HG03175 (cell line): Measurements from ENCODE around the gene ANKRD23.

Source experiments
- ATAC-seq: cut with Tn5 transposase; IDR thresholded peaks from one replicate; pipeline ENCODE4 v1.9.1; 2021; ENCODE audit warnings: mild to moderate bottlenecking, moderate library complexity; ENCODE audit not compliant: unreplicated experiment

ANKRD23 gene

DNA sequence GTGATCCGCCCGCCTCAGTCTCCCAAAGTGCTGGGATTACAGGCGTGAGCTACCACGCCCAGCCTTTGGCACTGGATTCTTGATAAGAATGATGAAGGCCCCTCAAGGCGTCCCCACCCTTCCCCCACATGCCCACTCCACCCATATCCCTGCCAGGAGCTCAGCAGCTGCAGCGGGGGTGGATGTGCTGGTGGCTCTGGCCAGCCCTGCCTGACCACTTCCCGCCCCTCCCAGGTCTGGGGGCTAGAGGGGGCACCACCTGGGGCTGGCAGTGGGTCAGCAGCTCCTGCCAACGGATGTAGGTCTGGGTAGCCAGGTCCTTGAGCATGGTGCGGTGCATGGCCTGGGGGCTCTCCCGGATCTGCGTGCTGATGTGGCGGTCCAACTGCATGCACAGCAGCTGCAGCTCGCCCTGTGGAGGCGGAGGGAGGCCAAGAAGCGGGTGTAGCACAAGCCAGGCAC is 33.8 kb upstream of the ANKRD23 start:
- ATAC-seq: no peak

DNA sequence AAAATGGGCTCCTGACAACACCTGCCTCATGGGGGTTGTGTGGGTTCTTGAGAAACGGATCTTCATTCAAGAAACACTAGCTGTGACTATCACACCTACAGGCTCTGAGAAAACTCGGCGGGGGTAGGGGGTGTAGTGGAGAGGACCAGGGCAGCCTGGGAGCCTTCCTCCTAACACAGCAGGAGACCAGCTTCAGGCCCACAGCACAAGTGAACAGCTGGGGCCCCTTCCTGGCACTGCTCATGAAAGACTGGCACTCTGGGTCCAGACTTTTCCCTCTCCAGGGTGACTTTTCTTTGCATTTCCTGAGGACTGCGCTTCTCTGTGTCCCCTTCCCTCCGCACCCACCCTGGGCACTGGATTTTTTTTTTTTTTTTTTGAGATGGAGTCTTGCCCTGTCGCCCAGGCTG is 33.2 kb upstream of the ANKRD23 start:
- ATAC-seq: no peak

DNA sequence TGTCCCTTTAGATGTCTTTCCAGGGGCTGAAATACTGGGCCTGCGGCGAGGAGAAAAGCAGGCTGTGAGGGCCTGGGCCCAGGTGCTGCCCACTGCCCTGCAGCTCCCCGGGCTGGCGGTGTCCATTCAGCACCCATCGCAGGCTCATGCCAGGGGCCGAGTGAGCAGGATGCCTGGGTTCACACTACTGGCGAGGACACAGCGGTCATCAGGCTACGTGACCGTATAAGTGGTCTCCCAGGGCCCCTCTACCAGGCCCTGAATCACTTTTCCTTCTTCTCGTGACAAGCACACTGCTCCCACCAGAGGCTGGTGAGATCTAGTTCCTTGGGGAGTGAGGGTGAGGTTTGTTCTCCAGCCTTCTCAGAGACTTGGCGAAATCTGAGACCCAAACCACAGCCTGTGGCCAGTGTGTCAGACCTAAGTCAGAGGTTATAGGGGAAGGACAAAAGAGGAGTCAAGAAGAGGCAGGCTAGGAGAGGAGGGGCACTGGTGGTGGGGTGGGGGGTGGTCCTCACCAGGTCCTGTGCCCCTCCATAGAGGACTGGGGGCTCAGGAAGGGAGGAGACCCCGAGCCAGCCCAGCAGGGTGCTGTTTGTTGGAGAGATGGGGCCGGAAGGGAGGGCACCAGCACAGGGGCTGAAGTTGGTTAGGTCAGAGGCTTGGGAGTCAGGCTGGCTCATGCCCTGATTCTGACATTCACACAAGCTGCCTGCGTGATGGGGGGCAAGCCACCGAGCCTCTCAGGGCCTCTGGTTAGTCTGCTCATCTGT is 32.6 kb upstream of the ANKRD23 start:
- ATAC-seq: no peak

DNA sequence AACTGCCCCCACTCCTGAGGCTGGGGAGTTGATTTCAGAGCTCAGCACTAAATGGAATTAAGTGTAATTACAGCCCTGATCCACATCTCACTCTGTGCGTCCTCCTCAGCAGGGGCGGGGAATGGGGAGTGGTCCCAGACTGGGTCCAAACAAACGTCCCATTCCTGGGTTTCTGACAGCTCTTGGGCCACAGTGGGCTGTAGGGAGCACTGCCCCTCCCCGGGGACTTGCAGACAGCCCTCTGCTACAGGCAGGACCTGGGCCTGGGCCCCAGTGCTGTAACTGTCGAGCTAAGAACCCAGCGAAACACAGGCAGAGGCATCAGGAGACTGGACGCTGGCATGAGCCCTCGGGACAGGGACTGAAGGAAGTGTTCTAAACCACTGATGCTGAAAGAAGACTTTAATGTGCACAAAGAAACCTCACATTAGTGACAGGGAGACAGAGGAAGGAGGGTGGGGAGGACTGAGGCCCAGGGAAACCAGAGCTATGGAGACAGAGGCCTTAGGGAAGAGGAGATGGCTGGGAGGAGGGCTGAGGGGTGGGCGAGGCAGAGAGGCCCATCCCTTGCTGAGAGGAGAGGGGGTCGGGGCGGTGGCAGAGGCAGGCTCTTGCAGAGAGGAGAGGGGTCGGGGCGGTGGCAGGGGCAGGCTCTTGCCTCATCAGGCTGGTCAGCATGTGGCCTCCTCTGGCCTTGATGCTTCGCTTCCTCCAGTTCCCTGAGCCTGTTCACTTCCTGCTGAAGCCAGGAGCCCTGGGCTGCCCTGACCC is 31.9 kb upstream of the ANKRD23 start:
- no peak for ATAC-seq

DNA sequence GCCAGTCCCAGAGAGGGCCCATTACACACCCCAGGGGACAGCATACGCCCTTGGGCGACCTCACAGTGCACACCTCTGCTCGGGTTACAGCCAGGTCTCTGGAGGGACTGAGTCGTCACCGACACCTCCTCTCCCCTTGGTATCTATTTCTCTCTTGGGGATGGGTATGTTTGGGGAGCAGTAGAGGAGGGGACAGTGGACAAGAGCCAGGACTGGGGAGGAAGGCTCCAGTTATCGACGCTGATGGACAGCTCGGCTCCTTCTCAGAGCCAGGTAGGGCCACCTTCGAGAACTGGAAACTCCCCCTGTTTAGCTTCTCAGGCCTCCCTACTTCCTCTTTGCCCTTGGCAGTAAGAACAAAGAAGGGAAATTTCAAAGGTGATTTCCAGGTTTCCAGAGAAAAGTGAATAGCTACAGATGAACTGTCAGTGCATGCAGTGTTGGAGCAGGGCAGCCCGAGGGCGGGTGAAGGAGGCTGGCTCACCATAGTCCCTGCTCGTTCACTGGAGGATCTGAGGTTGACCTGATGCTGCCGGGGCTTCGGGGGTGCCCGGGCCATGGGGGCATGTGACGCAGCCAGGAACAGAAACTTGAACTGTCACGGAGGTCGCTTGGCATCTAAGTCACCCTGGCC is 30.5 kb upstream of the ANKRD23 start:
- ATAC-seq: peak; percentile 45

DNA sequence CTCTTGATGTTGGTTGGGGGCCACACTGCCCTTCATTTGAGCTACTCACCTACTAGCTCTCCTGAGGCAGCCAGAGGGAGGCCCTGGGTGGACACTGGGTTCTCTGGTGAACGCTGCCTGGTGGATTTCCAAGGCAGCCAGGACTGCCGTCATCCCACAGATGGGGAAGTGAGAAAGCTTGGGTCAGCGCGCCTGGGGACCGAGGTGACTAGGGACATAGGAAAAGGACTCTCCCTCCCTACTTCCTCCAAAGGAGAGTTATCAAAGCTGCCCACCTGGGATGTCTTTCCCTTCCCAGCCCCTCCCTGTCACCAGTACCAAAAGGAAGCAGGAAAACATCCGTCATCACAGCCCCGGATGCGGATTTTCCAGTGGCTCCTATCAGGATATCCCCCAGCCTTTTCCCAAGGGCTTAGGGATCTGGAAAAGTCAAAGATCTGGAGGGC is 29.9 kb upstream of the ANKRD23 start:
- ATAC-seq: no peak

DNA sequence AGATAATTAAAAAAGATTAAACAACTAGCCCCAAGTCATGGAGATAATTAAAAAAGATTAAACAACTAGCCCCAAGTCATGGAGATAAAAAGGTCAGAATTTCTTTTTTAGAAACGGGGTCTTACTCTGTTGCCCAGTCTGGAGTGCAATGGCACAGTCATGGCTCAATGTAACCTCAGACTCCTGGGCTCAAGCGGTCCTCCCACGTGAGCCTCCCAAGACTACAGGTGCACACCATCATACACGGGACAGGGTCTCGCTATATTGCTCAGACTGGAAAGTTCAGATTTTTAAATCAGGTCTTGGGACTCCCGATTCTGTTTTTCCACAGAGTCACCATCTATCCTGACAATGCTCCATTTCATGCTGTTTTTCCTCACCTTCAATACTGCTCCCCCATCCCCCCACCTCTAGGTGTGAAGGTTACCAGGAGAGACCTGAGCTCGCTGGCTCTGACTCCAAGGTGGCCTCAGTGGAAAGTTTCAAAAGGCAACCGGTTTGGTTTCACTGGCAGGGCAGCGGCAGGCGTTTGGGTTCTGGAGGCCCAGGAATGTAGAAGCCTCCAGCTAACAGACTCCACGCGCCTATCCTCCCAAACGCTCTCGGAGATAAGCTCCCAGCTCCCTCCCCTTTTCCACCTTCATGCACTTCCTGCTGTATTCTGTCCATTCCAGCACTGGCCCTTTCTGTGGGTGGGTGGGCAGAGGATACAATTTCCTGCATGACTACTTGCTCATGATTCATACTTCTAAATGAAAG is 28.9 kb upstream of the ANKRD23 start:
- ATAC-seq: no peak

DNA sequence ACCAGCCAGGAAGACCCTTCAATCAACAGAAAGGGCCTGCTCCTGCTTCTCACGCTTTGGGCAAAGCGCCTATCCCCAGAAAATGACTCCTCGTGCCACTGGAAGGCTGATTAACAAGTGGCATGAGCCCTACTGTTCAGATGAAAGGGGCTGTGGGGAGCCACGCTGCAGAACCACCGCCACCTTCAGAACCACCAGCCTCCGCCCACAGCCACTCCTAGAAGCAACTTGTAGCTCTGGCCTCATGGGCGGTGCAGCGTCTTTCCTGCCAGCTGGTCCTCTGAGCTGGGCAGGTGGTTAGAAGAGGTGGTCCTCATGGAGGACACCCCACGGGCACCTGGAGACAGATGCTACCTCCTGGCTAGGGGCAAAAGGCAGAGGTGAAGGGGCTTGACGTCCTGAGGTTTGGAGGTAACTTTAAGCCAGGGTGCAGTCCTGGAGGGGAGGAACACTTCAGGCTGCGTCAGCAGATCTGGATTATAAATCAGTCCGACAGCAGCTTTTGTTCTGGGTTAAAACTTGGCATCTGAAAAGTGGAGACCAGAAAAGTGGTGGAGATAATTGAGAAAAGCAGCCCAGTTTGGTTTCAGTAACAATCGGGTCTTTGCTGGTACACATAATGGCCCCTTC is 26.9 kb upstream of the ANKRD23 start:
- no peak for ATAC-seq

DNA sequence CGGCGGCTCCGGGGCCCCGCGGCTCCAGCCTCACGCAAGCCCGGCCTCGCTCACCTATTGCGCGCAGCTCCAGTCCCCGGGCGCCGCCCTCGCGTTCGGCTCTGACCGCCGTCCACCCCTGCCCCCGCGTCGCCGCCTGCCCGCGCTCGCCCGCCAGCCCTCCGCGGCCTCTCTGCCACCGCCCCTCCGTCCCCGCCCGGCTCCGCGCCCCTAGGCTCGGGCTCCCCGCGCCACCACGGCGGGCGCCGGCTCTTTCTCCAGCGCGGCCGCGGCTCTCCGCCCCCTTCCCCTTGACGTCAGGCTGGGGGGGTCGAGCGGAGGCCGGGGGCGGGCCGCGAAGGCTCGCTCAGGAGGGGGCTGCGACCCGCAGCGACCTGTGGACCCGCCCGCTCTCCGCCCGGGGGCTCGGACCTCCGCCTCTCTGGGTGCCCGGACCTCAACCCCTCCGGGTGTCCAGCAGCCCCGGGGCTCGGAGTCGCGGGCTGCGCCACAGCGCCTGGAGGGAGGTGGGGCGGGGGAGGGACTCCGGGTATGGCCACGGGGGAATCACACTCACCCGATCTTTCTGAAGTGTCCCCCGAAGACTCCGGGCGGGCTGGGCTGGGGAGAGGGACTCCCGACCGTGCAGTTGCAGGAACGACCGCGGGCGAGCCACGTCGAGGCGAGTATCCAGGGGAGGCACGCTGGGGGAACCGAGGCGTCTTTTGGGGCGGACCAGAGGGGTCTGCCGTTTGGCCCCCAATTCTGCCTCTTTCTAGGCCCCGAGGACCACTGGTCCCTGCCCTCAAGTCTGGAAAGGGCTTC is 26.2 kb upstream of the ANKRD23 start, which contains the start of gene SEMA4C:
SEMA4C (minus strand) TSS at position 259 of the 804 bp plus-strand sequence. CDS start 2,194 bp downstream, outside the sequence.
- ATAC-seq: no peak

DNA sequence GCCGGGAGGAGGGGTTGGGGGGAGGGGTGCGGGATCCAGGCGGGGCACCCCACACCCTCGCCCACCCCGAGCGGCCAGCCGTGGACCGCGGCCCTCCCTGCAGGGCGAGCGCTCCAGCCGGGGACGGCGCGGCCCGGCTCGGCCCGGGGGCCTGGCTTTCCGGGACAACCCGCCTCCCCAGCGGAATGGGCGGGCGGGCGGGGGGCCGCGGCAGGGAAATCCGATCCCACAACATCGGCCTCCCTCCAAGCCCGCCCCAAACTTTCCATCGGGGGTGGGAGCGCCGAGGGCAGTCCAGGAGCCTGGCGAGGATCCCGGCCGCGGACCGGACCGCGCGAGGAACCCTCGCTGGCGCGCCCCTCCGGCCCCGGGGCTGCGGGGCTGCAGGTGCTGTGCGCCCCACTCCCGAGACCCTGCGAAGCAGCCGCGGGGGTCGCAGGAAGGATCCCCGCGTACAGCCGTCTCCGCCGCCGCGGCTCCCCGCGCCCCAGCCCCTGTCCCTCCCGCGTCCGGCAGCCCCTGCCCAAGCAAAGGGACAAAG is 25.5 kb upstream of the ANKRD23 start:
- ATAC-seq: peak; percentile 7

DNA sequence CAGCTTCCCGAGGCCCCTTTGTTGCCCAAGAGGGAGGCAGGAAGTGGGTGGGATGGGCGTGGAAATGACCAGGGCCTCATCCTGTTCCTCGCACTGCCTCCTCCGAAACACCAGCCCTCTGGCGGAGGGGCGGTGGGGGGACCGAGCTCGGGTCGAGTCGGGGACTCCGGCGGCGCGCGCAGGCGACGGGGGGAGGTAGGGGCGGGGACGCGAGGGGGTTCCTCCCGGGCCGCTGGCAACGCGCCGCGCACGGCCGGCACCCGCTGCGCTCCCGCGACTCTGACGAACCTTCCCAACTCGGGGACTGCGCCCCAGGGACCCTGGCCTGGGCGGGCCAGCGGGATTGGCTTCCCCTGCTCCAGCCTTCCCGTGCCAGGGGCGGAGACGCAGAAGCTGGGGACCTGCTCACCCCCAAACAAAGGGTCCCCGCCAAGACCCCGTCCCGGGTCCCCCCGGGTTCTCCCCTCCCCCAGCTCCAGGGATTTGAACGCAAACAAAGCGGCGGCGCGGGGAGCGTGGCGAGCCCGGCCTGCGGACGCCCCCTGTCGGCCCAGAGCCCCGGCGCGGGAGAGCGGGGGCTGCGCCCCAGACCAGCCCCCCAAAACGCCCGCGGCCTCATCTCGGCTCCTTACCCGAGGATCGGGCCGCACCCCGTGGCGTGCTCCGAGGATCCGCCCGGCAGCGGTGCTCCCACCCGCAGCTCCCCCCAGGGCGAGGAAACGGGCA is 24.9 kb upstream of the ANKRD23 start:
- ATAC-seq: peak; percentile 50

DNA sequence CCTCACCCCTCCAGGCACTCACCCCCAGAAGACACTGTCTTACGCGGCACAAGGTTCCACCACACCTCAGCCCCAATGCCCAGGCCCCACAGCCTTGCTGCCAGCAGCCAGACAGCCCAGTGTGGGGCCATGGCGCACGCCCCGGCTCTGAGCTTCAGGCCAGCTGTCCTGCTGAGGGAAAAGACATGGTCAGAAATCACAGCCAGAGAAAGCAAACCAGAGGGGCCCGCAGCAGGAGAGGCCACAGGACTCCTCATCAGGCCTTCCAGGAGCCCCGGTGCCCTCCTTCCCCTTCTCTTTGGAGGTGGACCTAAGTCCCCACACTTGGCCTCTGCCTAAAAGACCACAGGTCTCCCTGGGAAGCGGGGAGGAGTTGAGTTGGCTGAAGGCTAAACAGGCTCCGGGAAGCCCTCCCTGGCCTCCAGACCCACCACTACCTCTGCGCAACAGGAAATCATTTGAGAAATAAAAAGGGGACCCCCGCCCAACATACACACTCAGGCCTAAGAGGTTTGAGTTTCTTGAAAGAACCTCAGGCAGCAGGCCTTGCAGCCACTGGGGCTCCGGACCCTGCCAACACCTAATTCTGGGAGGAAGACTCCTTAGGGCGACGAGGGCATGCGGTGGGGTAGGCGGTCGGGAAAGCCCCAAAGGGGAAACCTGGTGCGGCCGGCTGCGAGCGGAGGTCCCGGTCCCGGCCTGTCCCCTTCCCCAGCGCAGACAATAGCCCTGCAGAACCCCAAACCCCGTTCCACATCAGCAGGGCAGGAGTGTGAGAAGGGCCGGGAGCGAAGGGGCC is 24.1 kb upstream of the ANKRD23 start:
- no peak for ATAC-seq

DNA sequence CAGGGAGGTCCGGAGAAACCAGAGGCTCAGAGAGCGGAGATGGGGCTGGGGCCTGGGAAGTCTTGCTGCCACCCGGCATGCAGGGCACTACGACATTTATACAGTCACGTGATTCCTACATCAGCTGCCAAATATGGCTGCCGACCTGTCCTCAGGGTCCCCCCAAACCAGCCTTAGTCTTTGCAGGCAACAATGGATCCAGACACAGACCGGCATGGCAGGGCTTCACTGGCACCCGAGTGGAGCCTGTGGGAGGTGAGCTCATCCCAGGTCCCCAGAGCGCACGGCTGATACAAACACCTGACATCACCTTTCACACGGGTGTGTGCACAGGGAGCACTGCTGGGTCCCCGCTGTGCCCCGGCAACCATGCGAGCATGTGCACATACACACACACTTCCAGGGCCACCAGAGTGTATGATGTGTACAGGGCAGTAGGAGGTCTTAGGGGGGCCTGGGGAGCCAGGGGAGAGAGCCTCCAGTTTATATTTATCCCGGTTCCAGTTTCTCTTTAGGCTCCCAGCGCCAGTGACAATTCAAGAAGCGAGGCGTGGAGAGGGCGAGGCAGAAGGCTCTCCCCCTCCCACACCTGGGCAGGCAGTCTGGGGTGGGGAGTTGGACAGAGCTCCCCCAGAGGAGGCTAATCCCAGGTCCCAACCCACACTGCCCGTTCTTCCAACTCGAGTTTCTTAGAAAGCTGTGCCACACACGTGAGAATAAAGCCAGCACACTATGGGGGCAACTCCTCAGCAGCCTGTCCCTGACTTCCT is 23.4 kb upstream of the ANKRD23 start:
- no peak for ATAC-seq

DNA sequence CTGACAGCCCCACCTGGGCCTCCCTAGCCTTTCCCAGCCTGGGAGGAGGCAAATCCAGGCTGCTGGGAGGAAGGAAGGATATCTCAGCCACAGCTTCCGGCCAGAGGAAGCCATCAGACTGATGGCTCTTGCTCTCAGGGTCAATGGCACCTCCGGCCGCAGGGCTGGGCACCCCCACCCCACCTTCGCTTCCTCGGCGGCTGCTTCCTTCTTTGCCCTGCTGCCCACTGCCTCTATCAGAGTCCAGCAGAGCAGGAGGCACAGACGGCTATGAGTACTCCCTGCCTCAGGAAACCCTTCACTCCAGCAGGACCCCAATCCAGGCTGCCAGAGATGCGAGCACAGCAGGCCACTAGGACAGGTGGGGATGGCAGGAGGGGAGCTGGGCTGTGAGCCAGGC is 22.8 kb upstream of the ANKRD23 start:
- no peak for ATAC-seq

DNA sequence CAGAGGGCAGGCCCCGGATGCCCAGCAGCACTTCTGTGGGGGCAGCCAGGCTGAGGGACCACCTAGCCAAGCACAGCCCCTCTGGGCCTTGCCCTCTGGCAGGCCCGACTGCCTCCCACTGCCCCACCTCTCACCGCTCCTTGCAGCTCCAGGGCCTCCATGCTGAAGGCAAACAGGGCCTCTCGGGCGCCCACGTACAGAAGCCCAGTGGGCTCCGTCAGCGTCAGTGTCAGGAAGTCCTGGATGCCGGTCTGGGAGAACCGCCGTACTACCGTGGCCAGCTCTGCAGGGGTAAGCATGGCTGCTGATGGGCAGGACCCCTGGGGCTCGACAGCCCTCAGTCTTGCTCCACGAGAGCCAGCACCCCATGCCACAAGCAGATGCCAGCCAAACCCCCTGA is 22.3 kb upstream of the ANKRD23 start:
- no peak for ATAC-seq

DNA sequence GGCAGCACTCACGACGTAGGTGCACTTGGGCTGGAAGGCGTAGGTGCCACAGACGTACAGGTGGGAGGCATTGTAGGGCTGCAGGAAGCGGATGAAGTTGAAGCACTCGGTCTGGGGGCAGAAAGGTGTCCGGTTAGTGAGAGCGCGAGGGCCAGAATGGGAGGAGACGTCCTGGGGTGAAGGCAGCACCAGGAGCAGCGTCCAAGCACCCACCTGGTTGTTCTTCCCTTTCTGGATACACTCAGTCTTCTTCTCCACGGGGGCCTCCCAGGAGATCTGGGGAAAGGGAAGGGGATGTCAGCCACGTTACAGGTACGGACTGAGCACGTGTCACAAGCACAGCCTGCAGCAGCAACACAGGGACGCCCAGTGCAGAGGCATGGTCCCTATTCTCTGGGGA is 21.8 kb upstream of the ANKRD23 start:
- no peak for ATAC-seq
